ENCODE results near the gene ACADVL.

Gene ACADVL

GRCh38 chr17:7237266-7237760 lies 17.6 kb downstream of the ACADVL start:
- TF ChIP-seq, protein P1, sequence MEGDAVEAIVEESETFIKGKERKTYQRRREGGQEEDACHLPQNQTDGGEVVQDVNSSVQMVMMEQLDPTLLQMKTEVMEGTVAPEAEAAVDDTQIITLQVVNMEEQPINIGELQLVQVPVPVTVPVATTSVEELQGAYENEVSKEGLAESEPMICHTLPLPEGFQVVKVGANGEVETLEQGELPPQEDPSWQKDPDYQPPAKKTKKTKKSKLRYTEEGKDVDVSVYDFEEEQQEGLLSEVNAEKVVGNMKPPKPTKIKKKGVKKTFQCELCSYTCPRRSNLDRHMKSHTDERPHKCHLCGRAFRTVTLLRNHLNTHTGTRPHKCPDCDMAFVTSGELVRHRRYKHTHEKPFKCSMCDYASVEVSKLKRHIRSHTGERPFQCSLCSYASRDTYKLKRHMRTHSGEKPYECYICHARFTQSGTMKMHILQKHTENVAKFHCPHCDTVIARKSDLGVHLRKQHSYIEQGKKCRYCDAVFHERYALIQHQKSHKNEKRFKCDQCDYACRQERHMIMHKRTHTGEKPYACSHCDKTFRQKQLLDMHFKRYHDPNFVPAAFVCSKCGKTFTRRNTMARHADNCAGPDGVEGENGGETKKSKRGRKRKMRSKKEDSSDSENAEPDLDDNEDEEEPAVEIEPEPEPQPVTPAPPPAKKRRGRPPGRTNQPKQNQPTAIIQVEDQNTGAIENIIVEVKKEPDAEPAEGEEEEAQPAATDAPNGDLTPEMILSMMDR (IDR thresholded peaks at IDR 0.05; ENCODE audit: insufficient read depth, low read length, poor library complexity, severe bottlenecking) = no peak
- no peak for TF ChIP-seq EZH2phosphoT487 (conservative IDR thresholded peaks at IDR 0.05; ENCODE audit: low read length)
- 0 out of 2 replicates have a peak, but pooled peaks cover 3% of the 10 kb centered on the region for H3K36me3 ChIP-seq (ENCODE audit: low read length)
- H3K4me2 ChIP-seq (ENCODE audit: low read depth, low read length, poor library complexity, severe bottlenecking) = peak overlapping the region; percentile 59
- H3K79me2 ChIP-seq (ENCODE audit: insufficient read depth, low read length) = peaks cover 48% of the 10 kb centered on the region
- no peaks in the 10 kb centered on the region for H3K27me3 ChIP-seq (ENCODE audit: low read length)
- H3K27ac ChIP-seq (ENCODE audit: low read depth, low read length) = peak overlapping the region; percentile 93
- peaks cover 6% of the 10 kb centered on the region; the same call in 1 of the 2 replicates for H4K20me1 ChIP-seq (ENCODE audit: low read depth, low read length)
- no peaks in the 10 kb centered on the region for H3K9me3 ChIP-seq (ENCODE audit: insufficient read depth, low read length)
- H3K4me3 ChIP-seq (ENCODE audit: insufficient read depth, low read length, poor library complexity, severe bottlenecking) = peak overlapping the region; percentile 98
- peak overlapping the region; percentile 100 for H3K9ac ChIP-seq (ENCODE audit: low read length)
- H3F3A ChIP-seq (ENCODE audit: insufficient read depth) = peaks cover 49% of the 10 kb centered on the region
- H2AFZ ChIP-seq (ENCODE audit: low read depth, low read length, severe bottlenecking) = no peak overlapping the region
- no peaks in the 10 kb centered on the region for H3K9me2 ChIP-seq (replicated peaks; ENCODE audit: insufficient read depth, low read length)

GRCh38 chr17:7237761-7238419 lies 18.2 kb downstream of the ACADVL start:
- Histone ChIP-seq H3K79me2 (ENCODE audit: insufficient read depth, low read length) (peaks cover 42% of the 10 kb centered on the region), H3K27ac (ENCODE audit: low read depth, low read length) (peak overlapping the region; percentile 93), H3K9me3 (ENCODE audit: insufficient read depth, low read length) (no peaks in the 10 kb centered on the region), H3K9ac (ENCODE audit: low read length) (peak overlapping the region; percentile 100), H3K36me3 (ENCODE audit: low read length) (0 out of 2 replicates have a peak, but pooled peaks cover 3% of the 10 kb centered on the region), H3K9me2 (replicated peaks; ENCODE audit: insufficient read depth, low read length) (no peaks in the 10 kb centered on the region), H4K20me1 (ENCODE audit: low read depth, low read length) (peaks cover 6% of the 10 kb centered on the region; the same call in 1 of the 2 replicates), H3K4me2 (ENCODE audit: low read depth, low read length, poor library complexity, severe bottlenecking) (peak overlapping the region; percentile 67), H3K27me3 (ENCODE audit: low read length) (no peaks in the 10 kb centered on the region), H2AFZ (ENCODE audit: low read depth, low read length, severe bottlenecking) (no peak overlapping the region), H3K4me3 (ENCODE audit: insufficient read depth, low read length, poor library complexity, severe bottlenecking) (peak overlapping the region; percentile 98), H3F3A (ENCODE audit: insufficient read depth) (peaks cover 49% of the 10 kb centered on the region)
- TF ChIP-seq EZH2phosphoT487 (conservative IDR thresholded peaks at IDR 0.05; ENCODE audit: low read length) = no peak
- TF ChIP-seq, protein P1 (IDR thresholded peaks at IDR 0.05; ENCODE audit: insufficient read depth, low read length, poor library complexity, severe bottlenecking) = no peak

GRCh38 chr17:7238420-7239090 lies 18.8 kb downstream of the ACADVL start:
- Histone ChIP-seq H3K9me2 (replicated peaks; ENCODE audit: insufficient read depth, low read length) (no peaks in the 10 kb centered on the region), H3K79me2 (ENCODE audit: insufficient read depth, low read length) (peaks cover 36% of the 10 kb centered on the region), H3K27me3 (ENCODE audit: low read length) (no peaks in the 10 kb centered on the region), H2AFZ (ENCODE audit: low read depth, low read length, severe bottlenecking) (no peak overlapping the region), H3K4me2 (ENCODE audit: low read depth, low read length, poor library complexity, severe bottlenecking) (peak overlapping the region; percentile 67), H3K4me3 (ENCODE audit: insufficient read depth, low read length, poor library complexity, severe bottlenecking) (peak overlapping the region; percentile 98), H3K9ac (ENCODE audit: low read length) (peak overlapping the region; percentile 100), H3F3A (ENCODE audit: insufficient read depth) (peaks cover 53% of the 10 kb centered on the region), H4K20me1 (ENCODE audit: low read depth, low read length) (peaks cover 6% of the 10 kb centered on the region; the same call in 1 of the 2 replicates), H3K36me3 (ENCODE audit: low read length) (0 out of 2 replicates have a peak, but pooled peaks cover 3% of the 10 kb centered on the region), H3K27ac (ENCODE audit: low read depth, low read length) (peak overlapping the region; percentile 93), H3K9me3 (ENCODE audit: insufficient read depth, low read length) (no peaks in the 10 kb centered on the region)
- TF ChIP-seq EZH2phosphoT487 (conservative IDR thresholded peaks at IDR 0.05; ENCODE audit: low read length) = no peak
